ENCODE results near the gene LARP4B. TPM values are rescaled to one million over a fixed set of nuclear protein-coding genes. Genes with fewer than 3 reads are reported as not detected.

Gene LARP4B
- total RNA-seq, 1 experiment from 2014 or later, result 181 TPM

- Mint-ChIP-seq H3K4me1 (ENCODE audit: low read depth, unreplicated experiment) (no peaks in the 10 kb centered on the region), H3K4me3 (ENCODE audit: low read depth, unreplicated experiment) (no peak overlapping the region), H3K9me3 (ENCODE audit: low read depth, unreplicated experiment) (no peaks in the 10 kb centered on the region), H3K27me3 (ENCODE audit: unreplicated experiment) (no peaks in the 10 kb centered on the region), H3K27ac (ENCODE audit: unreplicated experiment) (no peak overlapping the region), H3K36me3 (ENCODE audit: insufficient read depth, unreplicated experiment) (peaks cover 78% of the 10 kb centered on the region)
- no peak for DNase-seq
- TF ChIP-seq, protein P1, sequence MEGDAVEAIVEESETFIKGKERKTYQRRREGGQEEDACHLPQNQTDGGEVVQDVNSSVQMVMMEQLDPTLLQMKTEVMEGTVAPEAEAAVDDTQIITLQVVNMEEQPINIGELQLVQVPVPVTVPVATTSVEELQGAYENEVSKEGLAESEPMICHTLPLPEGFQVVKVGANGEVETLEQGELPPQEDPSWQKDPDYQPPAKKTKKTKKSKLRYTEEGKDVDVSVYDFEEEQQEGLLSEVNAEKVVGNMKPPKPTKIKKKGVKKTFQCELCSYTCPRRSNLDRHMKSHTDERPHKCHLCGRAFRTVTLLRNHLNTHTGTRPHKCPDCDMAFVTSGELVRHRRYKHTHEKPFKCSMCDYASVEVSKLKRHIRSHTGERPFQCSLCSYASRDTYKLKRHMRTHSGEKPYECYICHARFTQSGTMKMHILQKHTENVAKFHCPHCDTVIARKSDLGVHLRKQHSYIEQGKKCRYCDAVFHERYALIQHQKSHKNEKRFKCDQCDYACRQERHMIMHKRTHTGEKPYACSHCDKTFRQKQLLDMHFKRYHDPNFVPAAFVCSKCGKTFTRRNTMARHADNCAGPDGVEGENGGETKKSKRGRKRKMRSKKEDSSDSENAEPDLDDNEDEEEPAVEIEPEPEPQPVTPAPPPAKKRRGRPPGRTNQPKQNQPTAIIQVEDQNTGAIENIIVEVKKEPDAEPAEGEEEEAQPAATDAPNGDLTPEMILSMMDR (IDR thresholded peaks at IDR 0.05; ENCODE audit: unreplicated experiment), result no peak
- CTCF ChIA-PET, result no interaction called here
- BruUV-seq (replicated peaks), result no TSS peak
- intact Hi-C loops (cut with micrococcal nuclease; ENCODE audit: unreplicated experiment), result no loop called here
These were observed 121.7 kb downstream of the LARP4B start for GRCh38 chr10:809671-810350.

DNA sequence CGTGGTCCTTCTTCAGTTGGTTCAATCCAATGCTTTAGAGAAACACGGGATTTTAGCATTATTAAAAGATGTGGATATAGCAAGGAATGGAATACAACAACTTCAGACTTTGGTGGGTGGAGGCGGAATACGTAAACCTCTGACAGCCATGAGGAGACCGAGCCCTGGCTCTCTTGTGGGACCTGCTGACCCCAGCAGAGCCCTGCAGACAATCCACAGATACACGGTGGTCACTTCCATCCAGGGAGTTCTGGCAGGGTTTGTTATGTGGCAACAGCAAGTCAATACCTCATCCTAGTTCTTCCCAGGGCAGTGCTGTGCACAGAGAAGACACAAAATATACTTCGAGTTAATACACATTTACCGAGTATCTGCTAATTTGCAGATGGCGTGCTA lies 123.5 kb downstream of the LARP4B start:
- Mint-ChIP-seq H3K4me1 (ENCODE audit: low read depth, unreplicated experiment) (no peaks in the 10 kb centered on the region), H3K4me3 (ENCODE audit: low read depth, unreplicated experiment) (no peak overlapping the region), H3K36me3 (ENCODE audit: insufficient read depth, unreplicated experiment) (peaks cover 85% of the 10 kb centered on the region), H3K9me3 (ENCODE audit: low read depth, unreplicated experiment) (no peaks in the 10 kb centered on the region), H3K27me3 (ENCODE audit: unreplicated experiment) (no peaks in the 10 kb centered on the region), H3K27ac (ENCODE audit: unreplicated experiment) (no peak overlapping the region)
- DNase-seq, result no peak
- intact Hi-C loops (cut with micrococcal nuclease; ENCODE audit: unreplicated experiment), result no loop called here
- CTCF ChIA-PET, result no interaction called here
- BruUV-seq (replicated peaks), result no TSS peak
- TF ChIP-seq, protein P1 (IDR thresholded peaks at IDR 0.05; ENCODE audit: unreplicated experiment), result no peak

GRCh38 chr10:807163-807957 lies 124.1 kb downstream of the LARP4B start:
- H3K4me1 Mint-ChIP-seq (ENCODE audit: low read depth, unreplicated experiment), result no peaks in the 10 kb centered on the region
- no peak overlapping the region for H3K4me3 Mint-ChIP-seq (ENCODE audit: low read depth, unreplicated experiment)
- TF ChIP-seq, protein P1 (IDR thresholded peaks at IDR 0.05; ENCODE audit: unreplicated experiment), result no peak
- intact Hi-C loops (cut with micrococcal nuclease; ENCODE audit: unreplicated experiment), result no loop called here
- BruUV-seq (replicated peaks), result no TSS peak
- no peak for DNase-seq
- no peaks in the 10 kb centered on the region for H3K27me3 Mint-ChIP-seq (ENCODE audit: unreplicated experiment)
- no peaks in the 10 kb centered on the region for H3K9me3 Mint-ChIP-seq (ENCODE audit: low read depth, unreplicated experiment)
- CTCF ChIA-PET, result no interaction called here
- peaks cover 86% of the 10 kb centered on the region for H3K36me3 Mint-ChIP-seq (ENCODE audit: insufficient read depth, unreplicated experiment)
- no peak overlapping the region for H3K27ac Mint-ChIP-seq (ENCODE audit: unreplicated experiment)

GRCh38 chr10:806451-807162 lies 124.9 kb downstream of the LARP4B start:
- Mint-ChIP-seq H3K4me3 (ENCODE audit: low read depth, unreplicated experiment) (no peak overlapping the region), H3K4me1 (ENCODE audit: low read depth, unreplicated experiment) (no peaks in the 10 kb centered on the region), H3K27ac (ENCODE audit: unreplicated experiment) (peak overlapping the region; percentile 32)

More at GRCh38 chr10:806451-807162, 124.9 kb downstream of the LARP4B start:
- Mint-ChIP-seq H3K27me3 (ENCODE audit: unreplicated experiment) (no peaks in the 10 kb centered on the region), H3K36me3 (ENCODE audit: insufficient read depth, unreplicated experiment) (peaks cover 83% of the 10 kb centered on the region), H3K9me3 (ENCODE audit: low read depth, unreplicated experiment) (no peaks in the 10 kb centered on the region)
- CTCF ChIA-PET, result interaction anchor here (0.6 to 0.7 kb wide), 2 partner anchors 246 to 248 kb away, joined by 3 to 5 read pairs; no protein-coding TSS in a partner anchor
- no TSS peak for BruUV-seq (replicated peaks)
- intact Hi-C loops (cut with micrococcal nuclease; ENCODE audit: unreplicated experiment), result no loop called here
- DNase-seq, result no peak
- TF ChIP-seq, protein P1 (IDR thresholded peaks at IDR 0.05; ENCODE audit: unreplicated experiment), result no peak

Data from Calu3 (cell line).